SK-N-MC (cell line): ENCODE data around the gene RPL7A.

ENCODE experiments used
- DNase-seq: peaks from one replicate; pipeline ENCODE4 v3.0.0-alpha.2; 2011; ENCODE audit warnings: low read depth, low spot score
- H3K27ac ChIP-seq: fragments of 200-600 bp; sonication (generic); 2 replicates; pipeline ENCODE4 v1.5.1; 2016; ENCODE audit warnings: mixed run types
- H3K36me3 ChIP-seq: fragments of 200-600 bp; sonication (generic); 2 replicates; pipeline ENCODE4 v1.6.1; 2017; ENCODE audit warnings: antibody characterized with exemption, low read length, mixed read lengths; ENCODE audit not compliant: insufficient read depth
- H3K4me3 ChIP-seq: fragments of 200-600 bp; sonication (generic); 2 replicates; pipeline ENCODE4 v1.5.1; 2016
- H3K9ac ChIP-seq: fragments of 200-600 bp; sonication (generic); 2 replicates; pipeline ENCODE4 v1.8.0; 2017; ENCODE audit warnings: mixed run types, mixed read lengths; ENCODE audit not compliant: insufficient read length
- H3K9me3 ChIP-seq: fragments of 200-600 bp; sonication (generic); 2 replicates; pipeline ENCODE4 v1.6.1; 2017; ENCODE audit warnings: low read depth, mild to moderate bottlenecking, antibody characterized with exemption, low read length, moderate library complexity, mixed read lengths
- EZH2 ChIP-seq: fragments of 200-600 bp; sonication (generic); IDR thresholded peaks from one replicate; pipeline ENCODE4 v1.6.1; 2017; ENCODE audit warnings: antibody characterized with exemption
- FOXP2 ChIP-seq: optimal IDR thresholded peaks from 2 replicates; pipeline ENCODE3; 2011; ENCODE audit warnings: mild to moderate bottlenecking, moderate library complexity; ENCODE audit not compliant: insufficient read depth; ENCODE audit errors: extremely low read length, control extremely low read depth
- POLR2AphosphoS5 ChIP-seq: IDR thresholded peaks from 2 replicates; pipeline ENCODE4 v1.6.1; 2012; ENCODE audit warnings: mild to moderate bottlenecking, low read depth, low read length, borderline replicate concordance

Gene RPL7A

DNA sequence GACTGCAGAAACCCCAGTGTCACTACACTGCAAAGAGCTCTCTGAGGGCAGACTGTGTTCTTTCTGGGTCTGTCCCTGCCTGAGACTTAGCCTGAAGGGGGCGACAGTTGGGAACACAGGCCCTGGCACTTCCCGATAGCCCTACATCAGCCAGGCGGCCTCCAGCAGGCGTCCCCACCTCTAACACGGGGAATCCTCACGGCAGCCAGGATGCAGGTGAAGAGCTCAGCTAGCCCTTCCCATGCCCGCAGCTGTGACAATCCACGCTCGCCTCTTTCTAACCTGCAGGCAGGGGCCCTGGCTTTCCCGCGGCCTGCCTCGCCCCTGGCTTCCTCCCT, 6.0 kb upstream of the RPL7A start:
- H3K9ac ChIP-seq = no peak overlapping the region
- peaks cover 71% of the 10 kb centered on the region for H3K36me3 ChIP-seq
- no peak for DNase-seq
- H3K27ac ChIP-seq = no peak overlapping the region
- no peak for TF ChIP-seq EZH2
- no peak for TF ChIP-seq FOXP2
- no peak for TF ChIP-seq POLR2AphosphoS5
- no peak overlapping the region for H3K4me3 ChIP-seq
- no peaks in the 10 kb centered on the region for H3K9me3 ChIP-seq

DNA sequence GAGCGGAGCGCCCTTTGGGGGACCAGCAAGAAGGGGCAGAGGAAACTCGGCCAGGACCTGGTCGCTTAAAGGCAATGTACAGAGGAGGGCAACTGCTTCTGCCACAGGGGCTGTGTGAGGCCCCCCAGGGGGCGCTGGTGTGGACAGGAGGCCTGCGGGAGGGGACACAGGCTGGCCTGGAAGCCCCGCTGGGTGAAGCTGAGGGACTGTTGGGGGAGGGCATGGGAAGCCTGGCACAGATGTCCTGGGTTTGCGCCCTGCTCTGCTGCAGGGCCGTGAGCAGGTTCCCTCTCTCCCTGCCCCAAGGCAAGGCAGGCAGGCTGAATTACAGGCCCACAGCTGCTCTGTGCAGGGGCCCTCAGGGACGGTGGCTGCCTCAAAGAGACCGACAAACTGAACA, 5.4 kb upstream of the RPL7A start:
- no peak for TF ChIP-seq EZH2
- no peak for TF ChIP-seq FOXP2
- no peak for TF ChIP-seq POLR2AphosphoS5
- no peak overlapping the region for H3K27ac ChIP-seq
- DNase-seq = no peak
- no peak overlapping the region for H3K9ac ChIP-seq
- peaks cover 71% of the 10 kb centered on the region for H3K36me3 ChIP-seq
- H3K9me3 ChIP-seq = no peaks in the 10 kb centered on the region
- no peak overlapping the region for H3K4me3 ChIP-seq

GRCh38 chr9:133344071-133344470, 3.9 kb upstream of the RPL7A start:
- H3K4me3 ChIP-seq = no peak overlapping the region
- H3K9ac ChIP-seq = no peak overlapping the region
- peaks cover 78% of the 10 kb centered on the region for H3K36me3 ChIP-seq
- DNase-seq = no peak
- no peaks in the 10 kb centered on the region for H3K9me3 ChIP-seq
- H3K27ac ChIP-seq = no peak overlapping the region
- TF ChIP-seq POLR2AphosphoS5 = no peak
- TF ChIP-seq FOXP2 = no peak
- no peak for TF ChIP-seq EZH2

GRCh38 chr9:133344979-133345378, 3.0 kb upstream of the RPL7A start:
- H3K9ac ChIP-seq = no peak overlapping the region
- no peak for TF ChIP-seq POLR2AphosphoS5
- TF ChIP-seq EZH2 = no peak
- TF ChIP-seq FOXP2 = no peak
- peaks cover 81% of the 10 kb centered on the region for H3K36me3 ChIP-seq
- no peak overlapping the region for H3K27ac ChIP-seq
- H3K9me3 ChIP-seq = no peaks in the 10 kb centered on the region
- DNase-seq = no peak
- no peak overlapping the region for H3K4me3 ChIP-seq

DNA sequence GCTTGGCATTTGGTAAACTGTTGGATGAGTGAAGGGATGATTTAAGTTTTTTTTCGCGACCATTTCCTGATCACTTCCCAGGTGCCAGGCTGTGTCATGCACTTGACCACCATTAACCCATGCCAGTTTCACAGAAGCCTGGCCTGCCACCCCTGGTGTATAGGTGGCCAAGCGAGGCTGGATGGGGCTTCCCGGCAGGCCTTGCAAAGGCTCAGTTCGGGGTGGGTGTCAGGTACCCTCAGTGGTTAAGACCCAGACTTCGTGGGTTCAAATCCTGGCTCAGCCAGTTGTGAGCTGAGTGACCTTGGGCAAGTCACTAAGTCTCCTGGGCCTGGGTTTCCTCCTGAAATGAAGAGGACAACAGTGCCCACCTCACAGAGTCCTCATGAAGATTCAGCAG, 2.4 kb upstream of the RPL7A start:
- H3K4me3 ChIP-seq = no peak overlapping the region
- H3K9ac ChIP-seq = no peak overlapping the region
- no peaks in the 10 kb centered on the region for H3K9me3 ChIP-seq
- DNase-seq = no peak
- H3K27ac ChIP-seq = no peak overlapping the region
- no peak for TF ChIP-seq FOXP2
- H3K36me3 ChIP-seq = peaks cover 81% of the 10 kb centered on the region

DNA sequence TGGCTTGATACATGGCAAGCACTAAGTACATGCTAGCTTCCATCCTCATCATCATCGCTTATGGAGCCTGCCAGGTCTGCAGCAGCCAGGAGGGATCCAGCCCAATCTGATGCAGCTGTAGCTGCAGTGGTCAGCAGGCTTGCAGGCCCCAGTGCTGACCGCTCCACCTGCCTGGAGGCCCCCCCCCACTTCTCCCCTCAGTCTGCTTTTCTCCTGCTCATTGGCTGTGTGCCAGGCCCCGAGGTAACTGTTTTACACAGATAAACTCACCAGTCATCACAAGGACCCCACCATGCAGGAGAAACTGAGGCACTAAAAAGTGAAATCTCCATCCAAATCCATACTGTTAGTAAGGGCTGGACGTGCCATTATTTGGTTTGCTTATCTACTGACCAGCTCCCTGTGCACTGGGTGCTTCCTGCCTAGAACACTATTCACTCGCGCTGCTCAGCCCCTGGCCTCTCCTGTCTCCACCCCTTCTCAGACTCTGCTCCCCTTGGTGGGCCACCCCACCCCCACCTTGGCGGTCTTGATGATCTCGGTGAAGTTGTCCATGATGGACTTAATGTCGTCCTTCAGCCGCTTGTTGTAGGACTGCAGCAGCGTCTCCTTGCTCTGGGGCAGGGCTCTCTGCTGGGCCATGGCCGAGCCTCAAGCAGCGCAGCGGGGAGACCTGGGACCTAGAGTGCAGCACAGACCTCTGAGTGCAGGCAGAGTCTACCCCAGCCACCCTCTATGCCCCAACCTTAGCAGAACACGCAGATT, 1.8 kb upstream of the RPL7A start:
- Histone ChIP-seq H3K27ac (no peak overlapping the region), H3K9me3 (no peaks in the 10 kb centered on the region), H3K9ac (peak overlapping the region; percentile 95), H3K36me3 (peaks cover 81% of the 10 kb centered on the region), H3K4me3 (peak overlapping the region; percentile 93)
- DNase-seq = no peak
- TF ChIP-seq EZH2 (no peak), FOXP2 (no peak), POLR2AphosphoS5 (no peak)

GRCh38 chr9:133347515-133347984, 468 bp upstream of the RPL7A start:
- H3K36me3 ChIP-seq = peaks cover 81% of the 10 kb centered on the region
- DNase-seq = no peak
- H3K4me3 ChIP-seq = peak overlapping the region; percentile 93
- no peaks in the 10 kb centered on the region for H3K9me3 ChIP-seq
- peak overlapping the region; percentile 97; the same call in 1 of the 2 replicates for H3K27ac ChIP-seq
- TF ChIP-seq FOXP2 = no peak
- no peak for TF ChIP-seq POLR2AphosphoS5
- no peak for TF ChIP-seq EZH2
- H3K9ac ChIP-seq = peak overlapping the region; percentile 98

- no peak for DNase-seq
- TF ChIP-seq FOXP2 (no peak), EZH2 (no peak), POLR2AphosphoS5 (no peak)
- H3K27ac ChIP-seq = peak overlapping the region; percentile 97
- H3K4me3 ChIP-seq = peak overlapping the region; percentile 93
- peaks cover 70% of the 10 kb centered on the region for H3K36me3 ChIP-seq
- peak overlapping the region; percentile 98 for H3K9ac ChIP-seq
- H3K9me3 ChIP-seq = no peaks in the 10 kb centered on the region
Measured at GRCh38 chr9:133348718-133349573, 928 bp downstream of the RPL7A start.
